PC-9 (cell line): ENCODE data around the gene SYNJ1. TPM values are rescaled to one million over a fixed set of nuclear protein-coding genes. Genes with fewer than 3 reads are reported as not detected.
"Not testable (repeated sequence)": the region's sequence is repeated elsewhere in the genome, so short reads cannot be mapped to it uniquely, and the experiment has no call there.

Experiments
- BruUV-seq: library from RNA; stranded (reverse); fragments of 400-500 nt; replicated peaks from 2 replicates; lab custom pipeline; 2021; lab: Mats Ljungman, UMichigan
- CTCF ChIA-PET: fragments of 300-600 bp; sonication (Branson Sonifier 250); formaldehyde crosslinking; loops from one replicate; lab custom pipeline; 2022; ENCODE audit warnings: antibody characterized with exemption; lab: Charles Lee
- POLR2A ChIA-PET: fragments of 300-600 bp; sonication (Branson Sonifier 250); formaldehyde crosslinking; loops from one replicate; lab custom pipeline; 2022; ENCODE audit warnings: antibody characterized with exemption; ENCODE audit not compliant: unreplicated experiment; lab: Charles Lee
- DNase-seq, 2 experiments: peaks; one replicate each; pipeline versions ENCODE4 v3.0.0 to v3.0.0-alpha.2; 2015 to 2022; ENCODE audit warnings: mixed read lengths in 1 of 2
- H2AFZ ChIP-seq: fragments of 200-600 bp; sonication (generic); 2 replicates; pipeline ENCODE4 v1.8.1; 2017; ENCODE audit warnings: antibody characterized with exemption
- H3F3A ChIP-seq: fragments of 200-600 bp; sonication (generic); 2 replicates; pipeline ENCODE4 v1.8.1; 2017; ENCODE audit warnings: antibody characterized with exemption, mild to moderate bottlenecking, low read depth; ENCODE audit not compliant: insufficient read depth
- H3K27ac ChIP-seq: fragments of 200-600 bp; sonication (generic); 2 replicates; pipeline ENCODE4 v1.6.1; 2016; ENCODE audit warnings: mixed run types
- H3K27me3 ChIP-seq: fragments of 200-600 bp; sonication (generic); 2 replicates; pipeline ENCODE4 v1.6.1; 2016; ENCODE audit warnings: low read depth, mixed run types; ENCODE audit not compliant: insufficient read depth
- H3K36me3 ChIP-seq: fragments of 200-600 bp; sonication (generic); 2 replicates; pipeline ENCODE4 v1.6.1; 2016; ENCODE audit warnings: low read depth, mixed run types
- H3K4me1 ChIP-seq: fragments of 200-600 bp; sonication (generic); replicated peaks from 2 replicates; pipeline ENCODE4 v1.6.1; 2016; ENCODE audit warnings: mixed run types; ENCODE audit not compliant: insufficient read depth
- H3K4me2 ChIP-seq: fragments of 200-600 bp; sonication (generic); 2 replicates; pipeline ENCODE4 v1.6.1; 2017; ENCODE audit warnings: mixed run types
- H3K4me3 ChIP-seq: fragments of 200-600 bp; sonication (generic); 2 replicates; pipeline ENCODE4 v1.6.1; 2016; ENCODE audit warnings: mixed run types
- H3K79me2 ChIP-seq: fragments of 200-600 bp; sonication (generic); 2 replicates; pipeline ENCODE4 v1.6.1; 2017; ENCODE audit warnings: low read depth, mixed run types
- H3K9me2 ChIP-seq: fragments of 200-600 bp; sonication (generic); 2 replicates; pipeline ENCODE4 v1.8.1; 2017; ENCODE audit warnings: mild to moderate bottlenecking; ENCODE audit not compliant: insufficient read depth
- H3K9me3 ChIP-seq: fragments of 200-600 bp; sonication (generic); 2 replicates; pipeline ENCODE4 v1.8.1; 2016; ENCODE audit warnings: low read depth; ENCODE audit not compliant: insufficient read depth
- H4K20me1 ChIP-seq: fragments of 200-600 bp; sonication (generic); 2 replicates; pipeline ENCODE4 v1.8.1; 2017; ENCODE audit not compliant: insufficient read depth
- EZH2 ChIP-seq: fragments of 200-600 bp; sonication (generic); IDR thresholded peaks from 2 replicates; pipeline ENCODE4 v1.8.0; 2017; ENCODE audit warnings: antibody characterized with exemption, low read depth
- intact Hi-C: fragments of 100-400 bp; cut with micrococcal nuclease; formaldehyde crosslinking; loops from one replicate; pipeline ENCODE4 v1.10.0; 2022; ENCODE audit not compliant: unreplicated experiment
- total RNA-seq: library from RNA; stranded (reverse); gene quantifications from 2 replicates; pipeline ENCODE4 v1.2.3, GENCODE V29; 2021
- TF ChIP-seq, protein P1 (sequence below): fragments of 200-600 bp; sonication (generic); conservative IDR thresholded peaks from 2 replicates; pipeline ENCODE4 v1.6.1; 2017; ENCODE audit warnings: mixed run types, antibody characterized with exemption, mild to moderate bottlenecking, moderate library complexity

SYNJ1 gene
- total RNA-seq, 1 experiment from 2014 or later: 4.8 TPM

DNA sequence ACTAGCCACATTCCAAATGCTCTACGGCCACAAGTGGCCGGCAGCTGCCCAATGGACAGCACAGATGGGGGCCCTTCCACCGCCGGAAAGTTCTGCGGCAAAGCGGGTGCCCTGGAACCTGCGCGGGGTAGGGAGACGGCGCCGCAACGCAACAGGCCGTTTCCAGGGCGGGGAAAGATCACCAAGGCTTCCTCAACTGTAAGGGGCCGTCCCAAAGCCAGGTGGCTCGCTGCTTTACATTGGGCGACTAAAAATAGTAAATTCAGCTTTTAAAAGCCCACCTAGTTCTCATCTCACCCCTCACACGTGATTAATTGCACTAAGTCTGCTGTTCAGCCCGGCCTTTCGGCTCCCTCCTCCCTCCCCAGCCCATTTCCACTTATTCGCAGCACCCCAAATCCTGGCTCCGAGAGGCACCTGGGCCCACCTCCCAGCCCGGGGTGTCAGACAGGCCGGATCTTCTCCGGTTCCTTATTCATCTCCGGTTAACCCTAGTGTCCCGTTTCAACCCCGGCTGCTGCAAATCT, 116.3 kb downstream of the SYNJ1 start:
- BruUV-seq: TSS peak; percentile 25
- H3K79me2 ChIP-seq: peaks cover 22% of the 10 kb centered on the region
- TF ChIP-seq, protein P1, sequence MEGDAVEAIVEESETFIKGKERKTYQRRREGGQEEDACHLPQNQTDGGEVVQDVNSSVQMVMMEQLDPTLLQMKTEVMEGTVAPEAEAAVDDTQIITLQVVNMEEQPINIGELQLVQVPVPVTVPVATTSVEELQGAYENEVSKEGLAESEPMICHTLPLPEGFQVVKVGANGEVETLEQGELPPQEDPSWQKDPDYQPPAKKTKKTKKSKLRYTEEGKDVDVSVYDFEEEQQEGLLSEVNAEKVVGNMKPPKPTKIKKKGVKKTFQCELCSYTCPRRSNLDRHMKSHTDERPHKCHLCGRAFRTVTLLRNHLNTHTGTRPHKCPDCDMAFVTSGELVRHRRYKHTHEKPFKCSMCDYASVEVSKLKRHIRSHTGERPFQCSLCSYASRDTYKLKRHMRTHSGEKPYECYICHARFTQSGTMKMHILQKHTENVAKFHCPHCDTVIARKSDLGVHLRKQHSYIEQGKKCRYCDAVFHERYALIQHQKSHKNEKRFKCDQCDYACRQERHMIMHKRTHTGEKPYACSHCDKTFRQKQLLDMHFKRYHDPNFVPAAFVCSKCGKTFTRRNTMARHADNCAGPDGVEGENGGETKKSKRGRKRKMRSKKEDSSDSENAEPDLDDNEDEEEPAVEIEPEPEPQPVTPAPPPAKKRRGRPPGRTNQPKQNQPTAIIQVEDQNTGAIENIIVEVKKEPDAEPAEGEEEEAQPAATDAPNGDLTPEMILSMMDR: no peak
- no peak for TF ChIP-seq EZH2

DNA sequence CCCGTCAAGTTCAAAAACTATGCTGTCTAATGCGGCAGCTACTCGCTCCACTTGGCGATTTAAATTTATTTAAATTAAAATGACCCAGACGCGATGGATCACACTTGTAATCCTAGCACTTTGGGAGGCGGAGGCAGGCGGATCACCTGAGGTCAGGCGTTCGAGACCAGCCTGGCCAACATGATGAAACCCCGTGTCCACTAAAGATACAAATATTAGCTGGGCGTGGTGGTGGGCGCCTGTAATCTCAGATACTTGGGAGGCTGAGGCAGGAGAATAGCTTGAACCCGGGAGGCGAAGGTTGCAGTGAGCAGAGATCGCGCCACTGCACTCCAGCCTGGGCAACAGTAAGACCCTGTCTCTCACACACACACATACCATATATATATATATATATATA, 116.9 kb downstream of the SYNJ1 start:
- CTCF ChIA-PET, H3K27ac ChIP-seq, H2AFZ ChIP-seq, BruUV-seq, H3K9me3 ChIP-seq, H3K9me2 ChIP-seq, H3K4me1 ChIP-seq, DNase-seq, H4K20me1 ChIP-seq, H3K27me3 ChIP-seq, H3K36me3 ChIP-seq, intact Hi-C loops, POLR2A ChIA-PET: not testable (repeated sequence)
- H3K4me2 ChIP-seq: peak overlapping the region; percentile 92
- peaks cover 22% of the 10 kb centered on the region for H3K79me2 ChIP-seq
- H3F3A ChIP-seq: peaks cover 15% of the 10 kb centered on the region; the same call in 1 of the 2 replicates
- H3K4me3 ChIP-seq: peak overlapping the region; percentile 90

More for the DNA sequence above, 116.3 kb downstream of the SYNJ1 start:
- Histone ChIP-seq H3K4me3 (peak overlapping the region; percentile 90), H3K27ac (peak overlapping the region; percentile 68), H3K36me3 (peaks cover 3% of the 10 kb centered on the region; the same call in 1 of the 2 replicates), H4K20me1 (no peaks in the 10 kb centered on the region), H3K9me3 (no peaks in the 10 kb centered on the region), H3K4me1 (peaks cover 8% of the 10 kb centered on the region; the same call in 1 of the 2 replicates), H3K4me2 (peak overlapping the region; percentile 92), H3K9me2 (no peaks in the 10 kb centered on the region), H2AFZ (peak overlapping the region; percentile 96), H3F3A (peaks cover 15% of the 10 kb centered on the region; the same call in 1 of the 2 replicates), H3K27me3 (no peaks in the 10 kb centered on the region)
- ChIA-PET POLR2A (interaction anchor here (0.7 kb wide), 1 partner anchor 544 kb away, joined by 5 read pairs; no protein-coding TSS in a partner anchor), CTCF (no interaction called here)
- intact Hi-C loops: no loop called here
- DNase-seq: peak in 1 of 2 experiments; percentile 23

DNA sequence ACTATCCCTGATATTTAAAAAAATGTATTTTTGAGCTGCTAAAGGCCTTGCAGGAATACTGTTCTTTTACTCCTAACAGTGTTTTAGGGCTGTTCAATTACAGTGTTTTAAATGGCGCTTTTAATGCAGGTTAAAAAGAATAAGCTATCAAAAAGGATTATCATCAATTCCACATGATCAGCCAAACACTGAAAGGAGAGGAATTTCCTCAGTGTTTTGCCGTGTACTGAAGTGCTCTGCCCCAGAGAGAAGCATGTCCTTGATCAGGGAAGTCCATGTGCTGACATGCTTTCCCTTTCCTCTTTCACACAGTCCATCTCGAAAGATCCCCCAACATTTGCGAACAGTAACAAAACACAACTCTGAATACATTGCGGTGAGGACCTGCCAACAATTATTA, 119.0 kb downstream of the SYNJ1 start:
- Histone ChIP-seq H3K36me3 (peaks cover 3% of the 10 kb centered on the region; the same call in 1 of the 2 replicates), H3K4me1 (peaks cover 8% of the 10 kb centered on the region; the same call in 1 of the 2 replicates), H3F3A (peaks cover 15% of the 10 kb centered on the region; the same call in 1 of the 2 replicates), H3K4me2 (no peak overlapping the region), H3K4me3 (no peak overlapping the region), H3K27me3 (no peaks in the 10 kb centered on the region), H3K9me2 (no peaks in the 10 kb centered on the region), H4K20me1 (no peaks in the 10 kb centered on the region), H3K27ac (no peak overlapping the region), H2AFZ (no peak overlapping the region), H3K79me2 (peaks cover 22% of the 10 kb centered on the region), H3K9me3 (no peaks in the 10 kb centered on the region)
- intact Hi-C loops: no loop called here
- ChIA-PET POLR2A (interaction anchor here (0.7 kb wide), 1 partner anchor 16 kb away, joined by 6 read pairs; no protein-coding TSS in a partner anchor), CTCF (no interaction called here)
- no peak for TF ChIP-seq EZH2
- TF ChIP-seq, protein P1: no peak
- DNase-seq: no peak
- BruUV-seq: no TSS peak
